Mononuclear cell (primary cell): ENCODE results near the gene KMT5B. TPM values are rescaled to one million over a fixed set of nuclear protein-coding genes. Genes with fewer than 3 reads are reported as not detected.

Source experiments
- H3K27me3 ChIP-seq: 2 replicates; pipeline ENCODE4 v1.6.0; 2011; ENCODE audit warnings: low read length, control low read depth; ENCODE audit not compliant: insufficient read depth
- H3K4me1 ChIP-seq: 2 replicates; pipeline ENCODE4 v1.5.1; 2011; ENCODE audit warnings: mild to moderate bottlenecking, low read length, control low read depth; ENCODE audit not compliant: insufficient read depth
- H3K4me3 ChIP-seq: 2 replicates; pipeline ENCODE4 v1.5.1; 2011; ENCODE audit warnings: mild to moderate bottlenecking, low read length, moderate library complexity
- H3K9me3 ChIP-seq: 2 replicates; pipeline ENCODE4 v1.5.1; 2011; ENCODE audit warnings: low read depth, mild to moderate bottlenecking, control low read depth, low read length
- total RNA-seq: library from RNA; depleted of rRNA; stranded (reverse); fragments of >200 nt; gene quantifications from one replicate; pipeline ENCODE4 v1.2.3, GENCODE V29; 2012

KMT5B gene
- total RNA-seq, 1 donor = 20.0 TPM

GRCh38 chr11:68204402-68204801, 8.7 kb downstream of the KMT5B start:
- Histone ChIP-seq H3K9me3 (no peaks in the 10 kb centered on the region), H3K4me3 (no peak overlapping the region), H3K4me1 (peaks cover 32% of the 10 kb centered on the region), H3K27me3 (no peaks in the 10 kb centered on the region)

DNA sequence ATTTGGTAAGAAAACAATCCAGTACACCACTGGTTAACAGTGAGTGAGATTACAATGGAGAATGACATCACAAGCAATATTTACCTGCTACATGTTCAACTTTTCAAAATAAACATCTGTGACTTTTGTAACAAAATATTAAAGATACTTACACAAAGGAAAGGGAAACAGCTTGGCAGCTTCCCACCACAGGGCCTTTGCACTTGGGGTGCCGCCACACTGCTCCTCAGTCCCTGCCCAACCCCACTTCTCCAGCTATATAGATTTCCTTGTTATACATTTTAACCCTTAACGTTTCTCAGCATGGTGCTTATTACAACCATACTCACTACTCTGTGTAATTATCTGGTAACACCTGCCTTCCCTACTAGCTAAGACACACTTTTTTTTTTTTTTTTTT, 10.9 kb downstream of the KMT5B start:
- H3K4me1 ChIP-seq = peaks cover 29% of the 10 kb centered on the region
- H3K27me3 ChIP-seq = no peaks in the 10 kb centered on the region
- H3K9me3 ChIP-seq = no peaks in the 10 kb centered on the region
- H3K4me3 ChIP-seq = no peak overlapping the region

- Histone ChIP-seq H3K9me3 (no peaks in the 10 kb centered on the region), H3K4me1 (peaks cover 31% of the 10 kb centered on the region), H3K4me3 (no peak overlapping the region), H3K27me3 (no peaks in the 10 kb centered on the region)
These were observed 11.6 kb downstream of the KMT5B start for GRCh38 chr11:68201492-68201891.

GRCh38 chr11:68200639-68201038, 12.5 kb downstream of the KMT5B start:
- no peaks in the 10 kb centered on the region for H3K9me3 ChIP-seq
- no peaks in the 10 kb centered on the region for H3K27me3 ChIP-seq
- H3K4me1 ChIP-seq = peaks cover 25% of the 10 kb centered on the region
- H3K4me3 ChIP-seq = no peak overlapping the region

GRCh38 chr11:68199295-68199987, 13.7 kb downstream of the KMT5B start:
- Histone ChIP-seq H3K9me3 (no peaks in the 10 kb centered on the region), H3K4me1 (peaks cover 27% of the 10 kb centered on the region), H3K4me3 (no peak overlapping the region), H3K27me3 (no peaks in the 10 kb centered on the region)

DNA sequence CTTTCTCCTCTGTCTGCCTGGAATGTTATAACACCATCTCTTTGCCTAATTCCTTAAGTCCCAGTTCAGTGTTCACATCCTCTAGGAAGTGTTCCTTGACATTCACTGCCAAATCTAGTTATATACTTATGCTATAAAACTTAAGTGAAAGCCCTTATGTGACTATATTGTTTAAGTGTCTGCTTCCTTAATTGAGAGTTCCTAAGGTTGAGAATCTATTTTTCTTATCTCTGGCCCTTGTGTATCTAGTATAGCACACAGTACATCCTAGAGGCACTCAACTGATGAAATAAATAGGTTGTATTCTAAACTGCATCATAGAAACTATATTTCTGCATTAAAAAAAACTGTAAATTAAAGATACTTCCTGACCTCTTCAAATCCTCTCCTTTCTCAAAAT, 16.9 kb downstream of the KMT5B start:
- H3K9me3 ChIP-seq = no peaks in the 10 kb centered on the region
- no peaks in the 10 kb centered on the region for H3K27me3 ChIP-seq
- H3K4me1 ChIP-seq = peaks cover 27% of the 10 kb centered on the region
- no peak overlapping the region for H3K4me3 ChIP-seq

- peaks cover 31% of the 10 kb centered on the region for H3K4me1 ChIP-seq
- no peaks in the 10 kb centered on the region for H3K9me3 ChIP-seq
- H3K4me3 ChIP-seq = no peak overlapping the region
- H3K27me3 ChIP-seq = no peaks in the 10 kb centered on the region
These were observed 18.3 kb downstream of the KMT5B start for GRCh38 chr11:68194675-68195294.

- H3K4me1 ChIP-seq = peaks cover 22% of the 10 kb centered on the region
These were observed 20.1 kb downstream of the KMT5B start for GRCh38 chr11:68193018-68193417.

DNA sequence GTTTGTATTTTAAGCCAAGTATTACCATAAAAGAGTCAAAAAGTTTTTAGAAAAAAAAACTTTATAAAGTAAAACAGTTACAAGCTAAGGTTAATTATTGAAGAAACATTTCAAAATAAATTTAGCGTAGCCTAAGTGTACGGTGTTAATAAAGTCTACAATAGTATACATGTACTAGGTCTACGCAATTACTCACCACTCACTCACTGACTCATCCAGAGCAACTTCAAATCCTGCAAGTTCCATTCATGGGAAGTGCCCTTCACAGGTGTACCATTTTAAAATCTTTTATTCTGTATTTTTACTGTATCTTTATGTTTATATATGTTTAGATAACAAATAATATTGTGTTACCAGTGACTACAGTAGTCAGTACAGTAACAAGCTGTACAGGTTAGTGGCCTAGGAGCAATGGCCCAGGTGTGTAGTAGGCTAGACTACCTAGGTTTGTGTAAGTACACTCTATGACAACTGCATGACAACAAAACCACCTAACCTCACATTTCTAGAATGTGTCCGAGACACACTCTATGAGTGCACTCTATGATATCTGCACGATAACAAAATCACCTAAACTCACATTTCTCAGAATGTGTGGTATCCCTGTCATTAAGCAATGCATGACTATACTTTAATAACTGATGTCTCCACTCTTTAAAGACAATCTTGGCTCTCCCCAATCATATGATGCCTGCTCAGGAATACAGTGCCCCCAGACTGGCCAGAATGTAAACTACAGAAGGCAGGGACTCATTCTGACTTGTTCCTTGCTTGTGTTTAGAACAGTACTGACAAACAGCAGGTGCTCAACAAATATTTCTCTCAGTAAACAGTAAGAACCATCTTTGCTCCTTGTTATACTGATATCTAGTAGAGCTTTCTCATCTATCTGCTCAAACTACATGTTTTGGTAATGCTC, 21.2 kb downstream of the KMT5B start:
- Histone ChIP-seq H3K9me3 (no peaks in the 10 kb centered on the region), H3K4me3 (no peak overlapping the region), H3K4me1 (peaks cover 18% of the 10 kb centered on the region), H3K27me3 (no peaks in the 10 kb centered on the region)

More at GRCh38 chr11:68193018-68193417, 20.1 kb downstream of the KMT5B start:
- Histone ChIP-seq H3K27me3 (no peaks in the 10 kb centered on the region), H3K4me3 (no peak overlapping the region), H3K9me3 (no peaks in the 10 kb centered on the region)

DNA sequence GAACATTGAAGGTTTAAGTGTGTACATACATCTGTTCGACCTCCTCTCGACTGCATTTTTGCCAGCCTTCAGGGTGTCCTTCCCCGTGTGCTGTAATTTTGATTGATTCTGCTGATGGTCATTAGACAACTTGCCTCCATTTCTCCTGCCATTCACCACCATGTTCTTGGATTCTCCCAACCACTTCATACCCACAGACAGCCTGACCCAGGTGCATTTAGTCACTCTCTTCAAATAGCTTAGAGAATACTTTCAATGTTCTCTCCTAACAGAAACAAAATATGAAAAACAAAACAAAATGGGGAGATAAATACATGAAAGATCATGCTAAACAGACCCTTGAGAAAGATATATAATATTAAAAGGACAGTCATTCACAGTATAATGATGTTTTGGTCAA, 23.2 kb downstream of the KMT5B start:
- peaks cover 12% of the 10 kb centered on the region for H3K4me1 ChIP-seq
- H3K4me3 ChIP-seq = no peak overlapping the region
- no peaks in the 10 kb centered on the region for H3K27me3 ChIP-seq
- H3K9me3 ChIP-seq = no peaks in the 10 kb centered on the region

GRCh38 chr11:68189082-68189481, 24.0 kb downstream of the KMT5B start:
- no peaks in the 10 kb centered on the region for H3K27me3 ChIP-seq
- no peaks in the 10 kb centered on the region for H3K9me3 ChIP-seq
- no peak overlapping the region for H3K4me3 ChIP-seq
- peaks cover 10% of the 10 kb centered on the region for H3K4me1 ChIP-seq

DNA sequence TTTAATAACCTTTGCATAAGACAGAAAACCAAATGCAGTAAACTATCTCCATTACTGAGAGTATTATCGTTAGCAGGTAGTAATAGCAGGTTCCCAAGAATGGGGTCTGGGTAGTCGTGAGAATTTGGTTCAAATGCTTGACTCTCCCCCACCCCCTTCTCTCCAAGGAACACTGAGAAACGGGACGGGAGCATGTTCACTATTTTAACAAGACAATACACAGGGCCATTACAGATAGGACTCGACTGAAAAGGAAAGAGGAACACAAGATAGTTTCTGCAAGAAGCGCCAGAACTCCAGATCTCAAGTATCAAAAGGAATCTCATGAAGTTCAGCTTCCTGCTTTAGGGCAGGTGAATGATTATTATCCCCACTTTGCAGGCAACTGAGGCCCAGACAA, 27.0 kb downstream of the KMT5B start:
- H3K4me3 ChIP-seq = no peak overlapping the region
- H3K9me3 ChIP-seq = no peaks in the 10 kb centered on the region
- no peaks in the 10 kb centered on the region for H3K27me3 ChIP-seq
- H3K4me1 ChIP-seq = peaks cover 5% of the 10 kb centered on the region

GRCh38 chr11:68181719-68182451, 31.2 kb downstream of the KMT5B start:
- no peak overlapping the region for H3K4me3 ChIP-seq
- no peaks in the 10 kb centered on the region for H3K27me3 ChIP-seq
- no peaks in the 10 kb centered on the region for H3K9me3 ChIP-seq
- no peaks in the 10 kb centered on the region for H3K4me1 ChIP-seq

DNA sequence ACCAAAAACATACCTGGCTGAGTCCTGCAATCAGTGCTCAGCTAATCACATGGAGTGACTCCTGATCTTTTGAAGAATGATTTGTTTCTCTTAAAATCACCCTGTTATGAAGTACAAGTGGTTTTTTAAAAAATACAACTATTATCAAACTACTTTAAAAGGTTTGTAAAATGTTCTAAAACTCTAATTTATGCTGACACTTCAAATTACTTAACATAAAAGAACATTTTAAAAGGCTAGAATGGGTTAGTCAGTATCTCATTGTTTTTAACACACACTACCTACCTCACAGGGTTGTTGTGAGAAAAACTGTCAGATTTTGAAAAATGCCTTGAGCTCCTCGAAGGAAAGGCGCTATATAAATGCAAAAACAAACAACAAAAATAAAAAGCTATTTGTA, 33.2 kb downstream of the KMT5B start:
- H3K4me3 ChIP-seq = no peak overlapping the region
- H3K4me1 ChIP-seq = no peaks in the 10 kb centered on the region
- H3K27me3 ChIP-seq = no peaks in the 10 kb centered on the region
- no peaks in the 10 kb centered on the region for H3K9me3 ChIP-seq

- Histone ChIP-seq H3K9me3 (no peaks in the 10 kb centered on the region), H3K4me1 (no peaks in the 10 kb centered on the region), H3K4me3 (no peak overlapping the region), H3K27me3 (no peaks in the 10 kb centered on the region)
These were observed 35.2 kb downstream of the KMT5B start for GRCh38 chr11:68177877-68178276.
